Activated T-cell treated with anti-CD3 and anti-CD28 coated beads for 48 hours (primary cell): ENCODE data around the gene ODAD3.
"Not testable (repeated sequence)": the region's sequence is repeated elsewhere in the genome, so short reads cannot be mapped to it uniquely, and the experiment has no call there.

Source experiments
- DNase-seq: peaks from one replicate; pipeline ENCODE4 v3.0.0-alpha.2; 2020; ENCODE audit warnings: low read depth

Gene ODAD3

DNA sequence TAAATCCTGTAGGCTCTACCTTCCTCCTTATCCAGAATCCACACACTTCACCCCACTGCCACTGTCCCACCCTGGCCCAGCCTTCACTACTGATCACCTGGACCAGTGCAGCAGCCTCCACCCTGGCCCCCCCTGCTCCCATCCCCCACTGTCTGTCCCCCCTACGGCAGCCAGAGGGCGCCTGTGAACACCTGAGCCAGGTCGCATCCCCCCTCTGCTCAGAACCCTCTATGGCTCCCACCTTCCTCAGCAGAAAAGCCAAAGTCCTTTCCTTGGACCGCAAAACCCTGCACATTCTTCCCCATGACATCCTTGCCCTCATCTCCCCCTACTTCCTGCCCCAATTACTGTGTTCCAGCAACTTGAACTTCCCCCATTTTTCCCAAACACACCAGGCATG, 25.3 kb upstream of the ODAD3 start:
- DNase-seq: no peak

DNA sequence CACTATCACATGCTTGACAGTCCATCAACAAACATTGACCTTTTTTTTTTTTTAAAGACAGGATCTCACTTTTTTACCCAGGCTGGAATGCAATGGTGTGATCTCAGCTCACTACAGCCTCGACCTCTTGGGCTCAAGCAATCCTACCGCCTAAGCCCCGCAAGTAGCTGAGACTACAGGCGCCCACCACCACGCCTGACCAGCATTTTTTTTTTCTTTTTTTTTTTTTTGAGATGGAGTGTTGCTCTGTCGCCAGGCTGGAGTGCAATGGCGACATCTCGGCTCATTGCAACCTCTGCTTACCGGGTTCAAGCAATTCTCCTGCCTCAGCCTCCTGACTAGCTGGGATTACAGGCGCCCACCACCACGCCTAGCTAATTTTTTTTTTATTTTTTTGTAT, 24.0 kb upstream of the ODAD3 start:
- not testable (repeated sequence) for DNase-seq

DNA sequence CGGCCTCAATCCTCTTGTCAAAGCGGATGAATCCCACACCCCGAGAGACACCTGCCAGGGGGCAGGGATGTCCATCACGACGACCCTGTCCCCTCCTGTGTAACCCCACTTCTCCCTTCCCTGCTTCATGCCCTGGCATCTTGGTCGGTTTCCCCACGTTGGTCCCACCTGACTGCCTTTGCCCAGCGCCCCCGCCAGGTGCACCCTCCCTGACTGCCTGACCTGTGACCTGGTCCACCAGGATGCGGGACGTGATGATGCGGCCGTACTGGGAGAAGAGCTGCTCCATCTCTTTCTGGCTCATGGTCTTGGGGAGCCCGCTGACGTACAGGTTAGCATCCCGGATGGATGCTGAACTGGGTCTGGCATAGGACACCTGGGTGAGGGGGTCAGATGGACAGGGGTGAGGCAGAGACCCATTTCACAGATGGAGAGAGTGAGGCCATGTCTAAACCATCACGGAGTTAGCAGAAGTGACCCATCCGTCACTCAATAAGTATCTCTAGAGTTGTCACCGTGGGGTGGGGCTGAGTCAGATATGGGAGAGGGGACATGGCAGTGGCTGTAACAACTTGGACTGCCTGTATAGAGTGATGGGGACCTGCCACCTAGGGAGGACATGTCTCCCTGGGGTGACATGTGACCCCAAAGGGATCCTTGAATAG, 23.4 kb upstream of the ODAD3 start:
- no peak for DNase-seq

DNA sequence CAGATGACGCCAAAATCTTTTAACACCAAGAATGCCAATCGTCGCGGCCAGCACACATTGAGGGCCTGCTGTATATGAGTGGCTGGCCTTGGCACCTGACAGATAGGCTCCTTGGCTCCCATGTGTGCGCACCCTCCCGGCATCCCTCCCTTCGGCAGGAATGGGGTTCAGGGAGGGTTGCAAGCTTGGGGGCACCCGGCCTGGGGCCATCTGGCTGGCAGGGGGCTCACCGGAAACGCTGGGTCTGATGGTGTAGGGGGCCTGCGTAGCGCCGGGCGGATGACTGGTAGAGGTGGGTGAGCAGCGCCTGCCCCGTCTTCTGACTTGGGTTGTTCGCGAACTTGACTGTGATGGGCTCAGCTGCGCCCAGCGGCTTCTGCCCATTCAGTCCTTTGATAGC, 22.9 kb upstream of the ODAD3 start:
- DNase-seq: no peak

DNA sequence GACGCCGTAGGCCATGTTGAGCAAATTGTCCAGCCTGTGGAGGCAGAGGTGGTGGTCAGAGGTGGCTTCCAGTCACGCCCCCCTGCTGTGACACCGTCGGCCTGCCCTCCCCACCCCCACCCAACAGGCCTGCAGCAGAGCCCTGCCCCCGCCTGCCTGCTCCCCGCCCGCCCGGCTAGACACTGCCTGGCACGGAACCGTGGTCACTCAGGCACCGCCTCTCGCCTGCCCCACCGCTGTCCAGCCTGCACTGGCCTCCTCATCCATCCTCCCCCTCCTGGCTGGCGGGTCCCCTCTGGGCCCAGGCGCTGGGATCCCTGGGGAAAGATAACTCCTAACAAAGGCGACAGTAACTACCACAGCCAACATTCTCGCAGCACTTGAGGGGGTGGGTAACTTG, 22.2 kb upstream of the ODAD3 start:
- DNase-seq: no peak

DNA sequence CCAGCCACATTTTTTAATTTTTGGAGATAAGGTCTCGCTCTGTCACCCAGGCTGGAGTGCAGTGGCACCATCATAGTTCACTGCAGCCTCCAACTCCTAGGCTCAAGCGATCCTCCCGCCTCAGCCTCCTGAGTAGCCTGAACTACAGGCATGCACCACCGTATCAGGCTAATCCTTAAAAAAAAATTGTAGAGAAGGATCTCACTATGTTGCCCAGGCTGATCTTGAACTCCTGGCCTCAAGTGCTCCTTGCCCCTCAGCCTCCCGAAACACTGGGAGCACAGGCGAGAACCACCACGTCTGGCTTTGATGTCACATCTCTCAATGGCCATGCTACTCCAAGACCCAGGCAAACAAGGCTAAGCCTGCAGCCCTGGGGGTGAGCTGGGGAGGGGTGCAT, 21.7 kb upstream of the ODAD3 start:
- no peak for DNase-seq

DNA sequence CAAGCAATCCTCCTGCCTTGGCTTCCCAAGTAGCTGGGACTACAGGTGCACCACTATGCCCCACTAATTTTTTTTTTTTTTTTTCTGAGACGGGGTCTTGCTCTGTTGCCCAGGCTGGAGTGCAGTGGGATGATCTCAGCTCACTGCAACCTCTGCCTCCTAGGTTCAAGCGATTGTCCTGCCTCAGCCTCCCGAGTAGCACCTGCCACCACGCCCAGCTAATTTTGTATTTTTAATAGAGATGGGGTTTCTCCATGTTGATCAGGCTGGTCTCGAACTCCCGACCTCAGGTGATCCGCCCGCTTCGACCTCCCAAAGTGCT, 20.3 kb upstream of the ODAD3 start:
- DNase-seq: not testable (repeated sequence)

DNA sequence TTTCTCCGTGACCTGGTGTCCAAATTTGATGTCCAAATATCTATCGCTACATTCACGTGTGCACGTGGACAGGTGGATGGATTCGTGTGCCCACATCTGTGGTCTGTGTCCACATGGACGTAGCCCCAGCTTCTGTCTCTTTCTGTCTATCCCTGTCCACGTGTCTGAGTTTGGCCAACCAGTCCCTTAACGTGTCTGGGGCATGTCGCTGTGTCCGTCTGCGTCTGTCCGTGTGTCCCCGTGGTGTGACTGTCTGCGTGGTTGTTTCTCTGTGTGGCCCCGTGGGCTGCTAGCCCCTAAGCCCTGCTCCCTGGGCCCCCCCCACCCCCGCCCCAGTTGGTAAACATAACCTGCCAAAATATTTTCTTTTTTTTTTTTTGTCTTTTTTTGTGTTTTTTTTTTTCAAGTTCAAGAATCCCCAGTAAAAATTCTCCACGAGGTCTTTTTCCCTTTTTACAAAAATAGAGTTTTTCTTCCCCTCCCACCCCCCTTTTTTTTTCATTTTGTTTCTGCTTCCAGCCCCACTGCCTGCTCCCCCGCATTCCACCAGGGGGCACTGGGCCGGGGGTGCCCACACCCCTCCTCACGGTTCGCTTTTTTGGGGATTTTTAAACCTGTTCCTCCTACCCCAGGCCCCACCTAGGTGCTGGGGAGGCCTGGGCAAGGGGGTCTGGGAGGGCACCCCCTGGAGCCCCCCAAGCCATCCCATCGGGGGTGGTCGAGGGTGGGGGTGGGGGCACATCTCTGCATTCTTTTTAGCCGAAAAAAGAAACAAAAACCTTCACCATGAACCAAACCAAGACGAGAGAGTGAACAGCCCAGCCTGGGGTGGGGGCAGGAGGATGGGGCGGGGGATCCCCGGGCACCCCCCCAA, 18.8 kb upstream of the ODAD3 start:
- DNase-seq: peak; percentile 14

DNA sequence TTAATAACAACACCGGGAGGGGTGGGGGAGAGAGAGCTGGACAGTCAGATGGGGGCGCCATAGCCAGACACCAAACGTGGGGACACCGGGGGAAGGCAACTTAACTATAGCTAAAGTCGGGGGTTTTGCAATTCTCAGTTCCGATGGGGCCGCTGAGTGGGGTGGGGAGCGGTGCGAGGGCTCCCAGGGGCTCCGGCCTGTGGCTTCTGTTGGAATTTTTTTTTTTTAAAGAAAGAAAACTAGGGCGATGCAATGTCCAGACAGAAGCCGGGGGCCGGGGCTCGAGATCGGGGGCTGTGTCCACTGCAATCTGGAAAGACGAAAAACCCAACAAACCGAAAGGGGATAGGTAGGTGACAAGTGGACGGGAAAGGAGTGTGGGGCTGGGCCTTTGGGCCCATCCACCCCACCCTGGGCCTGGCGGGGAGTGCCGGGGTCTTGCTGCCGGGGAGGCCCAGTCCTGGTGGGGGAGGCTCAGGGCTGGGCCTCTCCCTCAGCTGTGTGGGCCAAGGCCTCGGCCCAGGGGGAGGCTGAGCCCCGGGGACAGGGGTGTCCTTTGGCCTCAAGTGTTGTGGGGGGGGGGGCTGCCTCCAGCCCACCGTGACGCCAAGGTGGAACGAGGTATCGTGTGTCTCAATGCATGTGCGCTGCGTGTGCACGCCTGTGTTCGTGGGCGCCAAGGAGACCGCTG, 17.8 kb upstream of the ODAD3 start:
- no peak for DNase-seq

DNA sequence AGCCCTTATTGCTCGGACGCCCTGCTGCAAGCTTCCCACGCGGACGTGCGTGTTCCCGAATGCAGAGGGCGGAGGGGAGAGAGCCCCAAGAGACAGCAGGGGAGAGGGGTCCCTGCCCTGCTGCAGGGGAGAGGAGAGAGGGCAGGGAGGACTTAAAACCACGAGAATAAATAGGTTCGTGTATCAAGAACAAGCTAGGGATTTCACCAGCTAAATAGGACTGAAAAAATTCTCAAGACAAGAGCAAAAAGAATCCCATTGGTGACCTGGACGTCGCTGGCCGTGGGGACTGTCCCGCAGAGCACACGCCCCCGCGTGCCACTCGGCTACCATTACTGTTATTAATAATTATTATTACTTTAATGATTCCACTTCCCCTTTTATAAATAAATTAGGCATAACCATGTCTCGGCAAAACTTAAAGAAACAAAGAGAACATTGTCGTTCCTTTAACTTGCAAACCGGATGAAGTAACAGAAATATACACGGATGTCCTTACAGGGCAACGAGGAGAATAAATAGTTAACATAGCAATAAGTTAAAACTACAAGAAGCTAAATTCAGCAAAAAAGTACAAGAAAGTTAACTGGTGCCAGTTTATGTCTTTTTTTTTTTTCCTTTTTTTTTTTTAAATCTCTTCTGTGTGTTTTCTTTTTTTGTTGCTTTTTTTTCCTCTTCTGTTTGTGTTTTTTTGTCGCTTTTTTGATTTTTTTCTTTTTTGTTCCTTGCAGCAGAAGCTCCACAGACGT, 17.1 kb upstream of the ODAD3 start:
- no peak for DNase-seq

DNA sequence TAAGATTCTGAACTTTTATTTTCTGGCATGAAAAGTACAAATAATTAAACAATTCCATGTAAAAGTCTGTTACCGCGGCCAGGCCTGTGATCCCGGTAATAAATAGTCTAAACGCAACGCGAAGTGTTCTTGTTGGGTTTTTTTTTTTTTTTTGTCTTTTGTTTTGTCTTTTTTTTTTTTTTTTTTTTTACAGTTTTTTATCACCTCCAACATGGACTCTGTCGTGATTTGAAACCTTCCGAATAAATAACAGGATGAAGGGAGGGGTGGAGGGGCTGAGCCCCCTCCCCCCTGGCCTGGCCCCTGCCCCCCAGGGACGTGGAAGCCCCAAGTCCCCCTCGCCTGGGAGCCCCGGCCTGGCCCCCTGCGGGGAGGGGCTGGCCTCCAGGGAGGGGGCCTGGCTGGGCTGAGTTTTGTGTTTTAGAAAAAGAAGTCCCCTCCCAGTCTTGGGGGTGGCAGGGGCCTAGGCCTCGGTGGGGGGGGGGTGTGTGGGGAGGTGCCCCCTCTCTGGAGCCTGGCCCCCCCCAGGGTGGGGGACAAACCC, 16.5 kb upstream of the ODAD3 start:
- no peak for DNase-seq

DNA sequence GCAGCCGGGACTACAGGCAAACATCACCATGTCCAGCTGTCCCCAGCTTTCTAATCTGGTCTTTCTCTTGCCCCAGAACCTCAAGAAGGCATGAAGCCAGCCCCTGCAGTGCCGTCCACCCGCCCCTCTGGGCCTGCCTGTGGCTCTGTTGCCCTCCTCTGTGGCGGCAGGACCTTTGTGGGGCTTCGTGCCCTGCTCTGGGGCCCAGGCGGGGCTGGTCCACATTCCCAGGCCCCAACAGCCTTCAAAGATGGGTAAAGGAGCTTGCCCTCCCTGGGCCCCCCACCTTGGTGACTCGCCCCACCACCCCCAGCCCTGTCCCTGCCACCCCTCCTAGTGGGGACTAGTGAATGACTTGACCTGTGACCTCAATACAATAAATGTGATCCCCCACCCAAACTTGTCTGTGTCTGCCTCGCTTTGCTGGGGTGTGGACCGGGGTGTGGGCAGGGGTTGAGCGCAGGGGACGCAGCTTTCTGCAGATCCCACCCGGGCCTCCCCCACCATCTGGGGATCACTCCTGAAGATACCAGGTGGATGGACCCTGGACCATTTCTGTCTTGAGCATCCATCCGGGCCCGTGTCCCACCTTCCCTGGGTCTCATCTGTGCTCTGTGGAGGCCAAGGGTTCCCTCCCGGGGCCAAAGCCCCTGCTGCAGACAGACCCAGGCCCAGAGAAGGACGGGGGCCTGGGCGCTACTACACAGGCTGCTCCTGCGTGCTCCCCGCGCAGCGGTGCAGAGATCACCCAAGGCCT, 15.8 kb upstream of the ODAD3 start:
- no peak for DNase-seq

DNA sequence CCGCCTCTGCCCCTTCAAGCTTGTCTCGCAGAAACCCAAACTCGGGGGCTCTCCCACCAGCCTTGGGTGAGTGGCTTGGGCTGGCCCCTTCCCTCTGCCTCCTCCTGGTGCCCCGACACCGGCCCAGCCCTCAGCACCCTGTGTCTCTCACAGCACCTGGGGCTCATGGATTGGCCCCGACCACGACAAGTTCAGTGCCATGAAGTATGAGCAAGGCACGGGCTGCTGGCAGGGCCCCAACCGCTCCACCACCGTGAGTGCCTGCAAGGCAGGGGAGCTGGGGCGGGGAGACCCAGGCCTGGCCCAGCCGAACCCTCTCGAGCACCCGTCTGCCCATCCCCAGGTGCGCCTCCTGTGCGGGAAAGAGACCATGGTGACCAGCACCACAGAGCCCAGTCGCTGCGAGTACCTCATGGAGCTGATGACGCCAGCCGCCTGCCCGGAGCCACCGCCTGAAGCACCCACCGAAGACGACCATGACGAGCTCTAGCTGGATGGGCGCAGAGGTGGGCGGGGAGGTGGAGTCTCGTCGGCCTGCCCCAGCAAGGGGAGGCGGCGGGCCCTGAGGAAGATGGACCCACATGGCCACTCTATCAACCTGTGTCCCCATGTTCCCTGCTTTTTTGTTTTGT, 14.1 kb upstream of the ODAD3 start:
- no peak for DNase-seq

DNA sequence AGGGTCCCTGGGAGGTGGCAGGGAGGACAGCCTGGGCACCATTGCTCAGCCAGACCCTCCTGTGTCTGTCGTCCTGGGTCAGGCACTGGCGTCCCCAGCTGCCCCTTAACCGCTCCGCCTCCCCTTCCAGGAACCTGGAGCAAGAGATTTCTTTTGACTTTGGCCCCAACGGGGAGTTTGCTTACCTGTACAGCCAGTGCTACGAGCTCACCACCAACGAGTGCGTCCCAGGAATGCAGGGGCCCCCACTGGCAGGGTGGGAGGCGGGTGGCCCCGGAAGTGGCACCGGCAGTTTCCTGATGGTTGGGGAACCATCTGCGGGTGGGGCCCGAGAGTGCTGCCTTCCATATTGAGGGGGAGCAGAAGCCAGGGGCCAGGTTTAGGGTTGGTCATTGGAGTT, 13.5 kb upstream of the ODAD3 start:
- DNase-seq: no peak

DNA sequence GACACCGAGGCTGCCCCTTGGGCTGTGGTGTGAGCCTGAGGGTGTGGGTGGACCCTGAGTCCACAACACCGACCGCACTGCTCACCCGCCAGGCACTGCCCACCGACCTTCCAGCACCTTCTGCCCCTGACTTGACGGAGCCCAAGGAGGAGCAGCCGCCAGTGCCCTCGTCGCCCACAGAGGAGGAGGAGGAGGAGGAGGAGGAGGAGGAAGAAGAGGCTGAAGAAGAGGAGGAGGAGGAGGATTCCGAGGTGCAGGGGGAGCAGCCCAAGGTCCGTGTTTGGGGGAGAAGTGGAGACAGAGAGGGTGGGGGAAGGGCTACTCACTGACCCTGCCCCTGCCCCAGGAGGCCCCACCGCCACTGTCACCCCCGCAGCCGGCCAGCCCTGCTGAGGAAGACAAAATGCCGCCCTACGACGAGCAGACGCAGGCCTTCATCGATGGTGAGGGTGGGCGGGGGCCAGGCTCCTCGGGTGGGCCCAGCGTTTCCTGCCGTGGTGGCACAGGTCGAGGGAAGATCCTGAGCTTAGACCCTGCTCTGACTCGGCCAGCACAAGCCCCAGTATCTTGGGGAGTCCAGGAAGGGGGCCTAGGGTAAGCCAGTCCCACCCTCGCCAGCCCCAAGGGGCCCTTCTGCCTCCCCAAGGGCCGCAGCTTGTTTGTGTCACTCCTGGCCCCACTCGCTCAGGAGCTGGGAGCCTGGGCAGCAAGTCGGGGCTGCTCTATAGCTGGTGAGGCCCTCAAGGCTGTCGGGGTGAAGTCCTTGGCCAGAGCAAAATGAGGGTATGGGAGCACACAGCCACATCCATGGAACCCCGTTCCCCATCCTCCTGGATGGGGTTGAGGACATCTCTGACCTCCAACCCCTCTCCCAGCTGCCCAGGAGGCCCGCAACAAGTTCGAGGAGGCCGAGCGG, 12.7 kb upstream of the ODAD3 start:
- DNase-seq: no peak

DNA sequence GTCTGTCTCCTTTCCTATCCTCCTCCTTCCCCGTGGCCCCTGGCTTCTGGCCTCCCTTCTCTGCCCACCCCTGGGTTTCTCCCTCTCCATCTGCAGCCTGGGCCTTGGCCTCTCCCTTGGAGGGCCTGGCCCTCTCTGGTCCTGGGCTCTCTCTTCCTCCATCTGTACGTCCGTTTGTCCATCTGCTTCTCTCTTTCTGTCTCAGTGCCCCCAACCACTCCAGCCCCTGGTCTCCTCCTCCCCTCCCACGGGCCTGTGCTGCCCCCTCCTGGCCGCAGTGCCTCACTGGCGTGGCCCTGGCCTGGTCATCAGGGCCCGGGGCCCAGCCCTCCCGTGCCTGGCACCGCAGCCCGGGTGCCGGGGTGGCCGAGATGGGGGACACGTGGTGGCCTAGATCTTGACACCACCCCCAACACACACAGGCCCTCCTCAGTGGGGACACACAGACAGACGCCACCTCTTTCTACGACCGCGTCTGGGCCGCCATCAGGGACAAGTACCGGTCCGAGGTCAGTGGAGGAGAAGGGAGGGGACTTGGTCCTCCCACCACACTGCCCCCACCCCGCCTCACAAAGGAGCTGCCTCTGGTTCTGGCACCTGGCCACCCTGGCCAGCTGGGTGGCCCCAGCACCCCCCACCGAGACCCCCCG, 11.9 kb upstream of the ODAD3 start:
- peak; percentile 30 for DNase-seq

DNA sequence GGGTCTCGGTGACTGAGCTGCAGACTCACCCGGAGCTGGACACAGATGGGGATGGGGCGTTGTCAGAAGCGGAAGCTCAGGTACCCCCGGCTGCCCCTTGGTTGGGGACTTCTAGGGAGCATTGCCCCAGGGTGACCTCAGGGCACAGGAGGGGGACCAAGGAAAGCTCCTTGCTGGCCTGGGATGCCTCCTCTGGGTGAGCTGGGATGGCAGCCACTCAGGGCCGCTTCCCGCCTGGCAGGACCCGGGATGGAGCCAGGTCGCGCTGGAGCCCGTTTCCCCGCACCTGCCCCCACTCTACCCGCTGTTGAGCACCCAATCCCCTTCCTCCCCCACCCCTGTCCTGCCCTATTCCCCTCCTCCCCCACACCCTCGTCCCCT, 11.3 kb upstream of the ODAD3 start:
- no peak for DNase-seq

DNA sequence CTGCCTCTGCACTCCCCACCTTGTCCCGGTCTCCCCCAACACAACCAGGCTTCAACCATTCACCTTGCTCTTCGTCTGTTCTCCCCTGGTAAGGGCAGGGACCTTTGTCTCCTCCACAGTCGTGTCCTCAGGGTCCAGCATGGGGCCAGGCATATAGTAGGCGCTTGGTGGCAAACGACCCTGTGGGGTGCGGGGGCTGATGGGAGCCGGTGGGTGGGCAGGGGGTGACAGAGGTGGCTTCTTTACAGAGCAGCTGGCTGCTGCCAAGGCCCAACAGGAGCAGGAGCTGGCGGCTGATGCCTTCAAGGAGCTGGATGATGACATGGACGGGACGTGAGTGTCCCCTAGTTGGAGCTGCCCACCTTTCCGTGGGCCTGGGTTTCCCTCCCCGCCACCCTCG, 10.2 kb upstream of the ODAD3 start:
- DNase-seq: no peak

DNA sequence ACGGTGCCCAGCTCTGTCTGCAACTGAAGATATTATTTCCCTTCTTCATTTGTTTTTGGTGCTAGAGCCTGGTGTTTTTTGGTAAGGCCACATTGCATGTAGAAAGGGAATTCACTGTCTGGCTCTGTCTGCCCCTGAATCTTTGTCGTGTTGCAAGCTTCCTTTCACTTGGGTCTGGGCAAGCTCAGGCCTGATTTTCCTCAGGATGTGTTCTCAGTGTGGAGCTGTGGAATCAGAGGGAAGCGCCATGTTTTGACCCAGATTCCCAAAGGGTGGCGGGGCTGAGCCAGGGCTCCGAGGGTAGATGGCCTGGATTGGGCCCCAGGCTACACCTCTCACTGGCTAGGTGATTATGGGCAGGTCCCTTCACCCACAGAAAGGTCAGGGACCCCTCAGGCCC, 9.1 kb upstream of the ODAD3 start:
- no peak for DNase-seq
